Neural cell (in vitro differentiated cells): ENCODE measurements around the gene NRXN2. TPM values are rescaled to one million over a fixed set of nuclear protein-coding genes. Genes with fewer than 3 reads are reported as not detected.

Source experiments
- polyA plus RNA-seq: library from polyadenylated mRNA; depleted of rRNA; stranded (reverse); fragments of >200 nt; gene quantifications from 2 replicates; pipeline ENCODE4 v1.2.3, GENCODE V29; 2014

NRXN2 gene
- polyA plus RNA-seq, 1 donor from 2014 or later, result 68.0 TPM

Other genes starting within 250 kb of the NRXN2 start
- gene SLC22A11, start 167.3 kb downstream of the NRXN2 start, polyA plus RNA-seq, result not detected in 2 replicates
- gene SLC22A12, start 132.0 kb downstream of the NRXN2 start, polyA plus RNA-seq, result not detected in 2 replicates
- gene RASGRP2, start 20.9 kb upstream of the NRXN2 start, polyA plus RNA-seq, result 4.5 and 13.9 TPM in 2 replicates
- 0.14 and 0.43 TPM in 2 replicates for gene PYGM, start 36.8 kb upstream of the NRXN2 start, polyA plus RNA-seq
- 53.2 and 72.7 TPM in 2 replicates for gene SF1, start 55.3 kb upstream of the NRXN2 start, polyA plus RNA-seq
- gene MAP4K2, start 80.0 kb upstream of the NRXN2 start, polyA plus RNA-seq, result 12.4 and 13.2 TPM in 2 replicates
- 16.8 and 20.2 TPM in 2 replicates for gene MEN1, start 87.4 kb upstream of the NRXN2 start, polyA plus RNA-seq
- gene CDC42BPG, start 121.5 kb upstream of the NRXN2 start, polyA plus RNA-seq, result 0.26 TPM in 1 of 2 replicates, not detected in the other
- gene EHD1, start 155.4 kb upstream of the NRXN2 start, polyA plus RNA-seq, result 26.4 and 34.9 TPM in 2 replicates
- gene ATG2A, start 194.0 kb upstream of the NRXN2 start, polyA plus RNA-seq, result 7.5 and 10.7 TPM in 2 replicates
- 76.1 and 86.9 TPM in 2 replicates for gene PPP2R5B, start 201.5 kb upstream of the NRXN2 start, polyA plus RNA-seq
- gene GPHA2, start 212.7 kb upstream of the NRXN2 start, polyA plus RNA-seq, result not detected in 2 replicates
- not detected in 2 replicates for gene MAJIN, start 248.9 kb upstream of the NRXN2 start, polyA plus RNA-seq